K562 (cell line): ENCODE results near the gene ZBTB42. TPM values are rescaled to one million over a fixed set of nuclear protein-coding genes. Genes with fewer than 3 reads are reported as not detected.

Source experiments
- ATAC-seq: fragments of 200-7000 bp; cut with Tn5 transposase; 3 replicates; pipeline ENCODE4 v1.9.1; 2020; ENCODE audit warnings: moderate library complexity
- BruUV-seq: library from RNA; stranded (reverse); fragments of 400-500 nt; replicated peaks from 2 replicates; lab custom pipeline; 2021; lab: Mats Ljungman, UMichigan
- CTCF ChIA-PET: fragments of 300-600 bp; formaldehyde crosslinking; extraction: SDS; loops from one replicate; lab custom pipeline; 2021; ENCODE audit warnings: low intra/inter-chr PET ratio; lab: Yijun Ruan, JAX
- POLR2A ChIA-PET: fragments of 300-600, 350-650 bp; sonication (Branson Sonifier 250); formaldehyde crosslinking; extraction: SDS; loops from one replicate; lab custom pipeline; 2021; ENCODE audit warnings: antibody characterized with exemption, inconsistent platforms; lab: Yijun Ruan, JAX
- DNase-seq, 4 experiments: peaks; one replicate each; pipeline versions ENCODE4 v3.0.0 to v3.0.0-alpha.2; 2011 to 2018; ENCODE audit warnings: low spot score in 3 of 4, mixed read lengths in 3 of 4; ENCODE audit errors: extremely low read depth in 1 of 4
- FAIRE-seq: peaks from 2 replicates; lab custom pipeline; 2011; peaks lifted over from hg19 to GRCh38; lab: Jason Lieb, UNC
- H2AFZ ChIP-seq: 2 replicates; pipeline ENCODE4 v1.6.0; 2011; ENCODE audit warnings: low read depth, low read length, control low read depth, inconsistent platforms
- H3K27ac ChIP-seq: fragments of 200-600 bp; 3 replicates; pipeline ENCODE4 v1.8.0; 2011; ENCODE audit warnings: low read depth, mild to moderate bottlenecking, control low read depth, inconsistent platforms, low read length, moderate library complexity, mixed read lengths; ENCODE audit errors: extremely low read depth
- H3K27me3 ChIP-seq, 2 experiments: fragments of 300-600 bp in 1 of 2; 2 replicates in 1 of 2; 3 replicates in 1 of 2; pipeline versions ENCODE4 v1.6.0 to v1.8.0; 2011; ENCODE audit warnings: inconsistent platforms in 2 of 2, low read length in 2 of 2, mild to moderate bottlenecking in 1 of 2, mixed read lengths in 1 of 2, moderate library complexity in 1 of 2; ENCODE audit not compliant: control insufficient read depth in 2 of 2, insufficient read depth in 2 of 2
- H3K36me3 ChIP-seq: fragments of 300-600 bp; 3 replicates; pipeline ENCODE4 v1.8.0; 2011; ENCODE audit warnings: mild to moderate bottlenecking, low read length, inconsistent platforms; ENCODE audit not compliant: control insufficient read depth, insufficient read depth
- H3K4me1 ChIP-seq, 2 experiments: fragments of 200-600 bp in 1 of 2; replicated peaks in 1 of 2; 2 replicates in 1 of 2; 3 replicates in 1 of 2; pipeline versions ENCODE4 v1.5.1 to v1.8.0; 2011; ENCODE audit warnings: inconsistent platforms in 2 of 2, low read length in 2 of 2, mild to moderate bottlenecking in 1 of 2, mixed read lengths in 1 of 2, moderate library complexity in 1 of 2; ENCODE audit not compliant: control insufficient read depth in 2 of 2, insufficient read depth in 2 of 2
- H3K4me2 ChIP-seq: 2 replicates; pipeline ENCODE4 v1.6.1; 2011; ENCODE audit warnings: low read length, control low read depth, inconsistent platforms, mixed read lengths; ENCODE audit not compliant: insufficient read depth
- H3K4me3 ChIP-seq: fragments of 200-600 bp; sonication (generic), shearing (Covaris generic); 2 replicates; pipeline ENCODE4 v1.5.1; 2016; ENCODE audit warnings: control low read depth, inconsistent platforms
- H3K79me2 ChIP-seq: fragments of 200-600 bp; 3 replicates; pipeline ENCODE4 v1.8.0; 2011; ENCODE audit warnings: low read length, inconsistent platforms; ENCODE audit not compliant: control insufficient read depth, insufficient read depth
- H3K9ac ChIP-seq, 2 experiments: 2 replicates each; pipeline versions ENCODE4 v1.6.0 to v1.6.1; 2011; ENCODE audit warnings: low read depth in 2 of 2, low read length in 2 of 2, control low read depth in 1 of 2, inconsistent platforms in 1 of 2, mild to moderate bottlenecking in 1 of 2, mixed read lengths in 1 of 2; ENCODE audit not compliant: insufficient read depth in 1 of 2
- H3K9me1 ChIP-seq: one replicate; pipeline ENCODE4 v1.6.0; 2011; ENCODE audit warnings: inconsistent platforms, mild to moderate bottlenecking, low read length, moderate library complexity; ENCODE audit not compliant: control insufficient read depth, insufficient read depth
- H3K9me3 ChIP-seq: replicated peaks from 2 replicates; pipeline ENCODE4 v1.5.1; 2011; ENCODE audit warnings: low read depth, low read length, inconsistent platforms; ENCODE audit not compliant: control insufficient read depth, insufficient read depth
- H4K20me1 ChIP-seq: replicated peaks from 2 replicates; pipeline ENCODE4 v1.6.1; 2011; ENCODE audit warnings: low read length, inconsistent platforms, mixed read lengths; ENCODE audit not compliant: control insufficient read depth, insufficient read depth
- POLR2G ChIP-seq: fragments of 200-400 bp; formaldehyde crosslinking; IDR thresholded peaks from 2 replicates; pipeline ENCODE4 v1.6.1; 2017; ENCODE audit warnings: low read depth, mild to moderate bottlenecking, antibody characterized with exemption, low read length, moderate library complexity
- RFX5 ChIP-seq: IDR thresholded peaks from 2 replicates; pipeline ENCODE4 v1.6.1; 2011; ENCODE audit warnings: low read depth, mild to moderate bottlenecking, improper control_type of control experiment, low read length
- SIX5 ChIP-seq, 2 experiments: IDR thresholded peaks; 2 replicates each; pipeline ENCODE4 v1.6.1; 2011; ENCODE audit warnings: low read length in 2 of 2, borderline replicate concordance in 1 of 2, low read depth in 1 of 2, mild to moderate bottlenecking in 1 of 2, moderate library complexity in 1 of 2; ENCODE audit not compliant: insufficient read depth in 1 of 2
- ZNF143 ChIP-seq: sonication (generic); formaldehyde crosslinking; IDR thresholded peaks from 2 replicates; pipeline ENCODE4 v1.9.0; 2022; ENCODE audit warnings: mild to moderate bottlenecking, missing genetic modification reagents
- ZNF224 ChIP-seq: sonication (generic); formaldehyde crosslinking; IDR thresholded peaks from 2 replicates; pipeline ENCODE4 v1.8.0; 2022; ENCODE audit warnings: mild to moderate bottlenecking, missing genetic modification reagents
- ZNF57 ChIP-seq: fragments of 450-650 bp; formaldehyde crosslinking; IDR thresholded peaks from 2 replicates; pipeline ENCODE4 v1.4.0; 2020; ENCODE audit warnings: mild to moderate bottlenecking, moderate library complexity
- WGBS: fragments of 100-300 bp; shearing (Covaris generic); methylation state at CpG from one replicate; pipeline ENCODE4 v1.1.6; 2016; ENCODE audit warnings: low coverage, mixed read lengths; ENCODE audit not compliant: insufficient coverage; ENCODE audit errors: missing lambda C conversion rate; 5-methylcytosine and 5-hydroxymethylcytosine counted together
- in situ Hi-C: fragments of 300-500 bp; cut with MboI; formaldehyde crosslinking; loops from 4 replicates; pipeline ENCODE4 v1.15.0; 2018; ENCODE audit warnings: inconsistent platforms, mixed read lengths
- intact Hi-C: fragments of 100-400 bp; cut with micrococcal nuclease; formaldehyde crosslinking; loops from 2 replicates; pipeline ENCODE4 v1.14.2; 2022
- polyA plus RNA-seq, 8 experiments: library from polyadenylated mRNA; depleted of rRNA in 4 of 8; stranded (reverse) in 5 of 8; unstranded in 3 of 8; fragments of >200 nt; fragmentation: Nextera tagmentation in 2 of 8; fragmentation: Illumina TruSeq in 1 of 8; extraction: Ambion mirVana in 2 of 8; extraction: Trizol in 1 of 8; gene quantifications; 2 replicates each; pipeline versions ENCODE4 v1.2.1 to v1.2.3, GENCODE V29; 2011 to 2014; ENCODE audit warnings: inconsistent platforms in 1 of 8, missing spikeins in 1 of 8
- total RNA-seq, 7 experiments: library from RNA; depleted of rRNA in 6 of 7; stranded (reverse); fragments of >200 nt in 6 of 7; fragmentation: Illumina TruSeq in 2 of 7; extraction: Trizol in 2 of 7; gene quantifications; 2 replicates each; pipeline versions ENCODE4 v1.2.1 to v1.2.3, GENCODE V29; 2011 to 2021; ENCODE audit warnings: low replicate concordance in 1 of 7
- TF ChIP-seq, protein P1 (sequence below), 2 experiments: IDR thresholded peaks; 2 replicates each; pipeline ENCODE4 v1.6.1; 2011; ENCODE audit warnings: borderline replicate concordance in 1 of 2, control low read depth in 1 of 2, low read depth in 1 of 2, low read length in 1 of 2, mild to moderate bottlenecking in 1 of 2, mixed read lengths in 1 of 2, moderate library complexity in 1 of 2; ENCODE audit not compliant: insufficient read depth in 1 of 2, insufficient read length in 1 of 2, poor library complexity in 1 of 2, severe bottlenecking in 1 of 2; ENCODE audit errors: extremely low read depth in 1 of 2
- TF ChIP-seq, protein P2 (sequence below): sonication (generic); formaldehyde crosslinking; IDR thresholded peaks from 2 replicates; pipeline ENCODE4 v1.8.0; 2022; ENCODE audit warnings: missing genetic modification reagents, mild to moderate bottlenecking, moderate library complexity, borderline replicate concordance

ZBTB42 gene
- total and polyA plus RNA-seq, 9 of the 15 experiments (the other 6 are each of a cell fraction or from before 2014, with no cell fraction given) = 0.03 to 8.5 (median 2.4) TPM

DNA sequence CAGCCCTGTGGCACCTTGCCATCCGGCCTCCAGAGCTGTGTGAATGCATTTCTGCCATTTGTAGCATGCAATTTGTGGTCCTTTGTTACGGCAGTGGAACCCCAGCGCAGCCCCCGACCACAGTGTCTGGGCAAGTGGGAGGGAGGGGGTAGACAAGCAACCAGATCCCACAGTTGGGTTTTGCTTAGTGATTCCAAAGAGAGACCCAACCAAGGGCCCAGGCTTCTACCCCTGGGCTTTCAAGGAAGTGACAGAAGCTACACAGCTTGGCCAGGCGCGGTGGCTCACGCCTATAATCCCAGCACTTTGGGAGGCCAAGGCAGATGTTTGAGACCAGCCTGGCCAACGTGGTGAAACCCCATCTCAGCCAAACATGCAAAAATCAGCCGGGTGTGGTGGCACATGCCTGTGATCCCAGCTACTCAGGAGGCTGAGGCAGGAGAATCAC, 17.8 kb downstream of the ZBTB42 start (continued):
- TF ChIP-seq RFX5 (no peak), ZNF224 (no peak), SIX5 (IDR thresholded peaks at IDR 0.05; ENCODE audit: borderline replicate concordance in 1 of 2, insufficient read depth in 1 of 2, low read depth in 1 of 2, low read length in 2 of 2) (no peak)
- TF ChIP-seq, all 486 proteins: peak for 0

DNA sequence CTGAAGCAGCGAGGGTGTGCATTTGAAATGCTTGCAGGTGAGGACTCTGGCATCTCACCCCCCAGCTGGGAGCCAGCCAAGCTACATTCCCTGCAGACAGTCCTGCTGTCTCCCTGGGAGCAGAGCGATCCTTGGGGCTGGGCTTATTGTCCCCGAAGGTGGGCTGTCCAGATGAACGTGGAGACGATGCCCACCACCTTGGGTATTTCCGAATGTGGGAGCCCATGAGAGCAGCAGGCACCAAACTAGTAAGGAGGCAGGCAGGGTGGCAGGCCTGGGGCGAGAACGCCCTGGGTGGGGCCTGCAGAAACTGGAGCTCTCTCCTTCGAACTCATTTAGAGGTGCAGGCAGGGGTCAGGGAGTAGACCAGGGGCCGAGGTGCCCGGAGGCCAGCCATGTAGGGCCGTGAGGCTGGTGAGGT, 18.5 kb downstream of the ZBTB42 start:
- no peak for DNase-seq
- 82% methylated on average over 10 of the region's 12 CpGs for whole genome bisulfite sequencing

More for the DNA sequence above, 18.5 kb downstream of the ZBTB42 start:
- H2AFZ ChIP-seq = no peak overlapping the region
- H3K27ac ChIP-seq = no peak overlapping the region
- peak overlapping the region in 1 of 2 experiments; percentile 6; a peak in 2 of 4 replicates for H3K9ac ChIP-seq
- H3K9me1 ChIP-seq = no peaks in the 10 kb centered on the region
- no peaks in the 10 kb centered on the region for H3K9me3 ChIP-seq
- H3K4me1 ChIP-seq = peaks cover 3 to 38% of the 10 kb centered on the region in 2 experiments; a peak in 3 of 5 replicates
- H3K79me2 ChIP-seq = peaks cover 33% of the 10 kb centered on the region
- no peaks in the 10 kb centered on the region for H3K27me3 ChIP-seq
- FAIRE-seq = no peak
- peaks cover 8% of the 10 kb centered on the region; the same call in 1 of the 3 replicates for H3K36me3 ChIP-seq
- TF ChIP-seq, protein P1, sequence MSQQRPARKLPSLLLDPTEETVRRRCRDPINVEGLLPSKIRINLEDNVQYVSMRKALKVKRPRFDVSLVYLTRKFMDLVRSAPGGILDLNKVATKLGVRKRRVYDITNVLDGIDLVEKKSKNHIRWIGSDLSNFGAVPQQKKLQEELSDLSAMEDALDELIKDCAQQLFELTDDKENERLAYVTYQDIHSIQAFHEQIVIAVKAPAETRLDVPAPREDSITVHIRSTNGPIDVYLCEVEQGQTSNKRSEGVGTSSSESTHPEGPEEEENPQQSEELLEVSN (IDR thresholded peaks at IDR 0.05; ENCODE audit: borderline replicate concordance in 1 of 2, extremely low read depth in 1 of 2, insufficient read depth in 1 of 2, insufficient read length in 1 of 2, low read depth in 1 of 2, low read length in 1 of 2, poor library complexity in 1 of 2, severe bottlenecking in 1 of 2) = no peak
- TF ChIP-seq, protein P2, sequence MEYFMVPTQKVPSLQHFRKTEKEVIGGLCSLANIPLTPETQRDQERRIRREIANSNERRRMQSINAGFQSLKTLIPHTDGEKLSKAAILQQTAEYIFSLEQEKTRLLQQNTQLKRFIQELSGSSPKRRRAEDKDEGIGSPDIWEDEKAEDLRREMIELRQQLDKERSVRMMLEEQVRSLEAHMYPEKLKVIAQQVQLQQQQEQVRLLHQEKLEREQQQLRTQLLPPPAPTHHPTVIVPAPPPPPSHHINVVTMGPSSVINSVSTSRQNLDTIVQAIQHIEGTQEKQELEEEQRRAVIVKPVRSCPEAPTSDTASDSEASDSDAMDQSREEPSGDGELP (CRISPR knock-in tag) = no peak
- no peak for TF ChIP-seq ZNF57 (CRISPR knock-in tag)
- no peak for TF ChIP-seq ZNF143 (CRISPR knock-in tag)
- 0 out of 2 replicates have a peak, but pooled peaks have one; percentile 15 for TF ChIP-seq POLR2G
- TF ChIP-seq, all 486 proteins: peak for 1
- Histone ChIP-seq H4K20me1 (no peaks in the 10 kb centered on the region), H3K4me2 (no peak overlapping the region), H3K4me3 (no peak overlapping the region)
- in situ Hi-C loops (no loop called here), intact Hi-C loops (no loop called here)
- ChIA-PET POLR2A (no interaction called here), CTCF (no interaction called here)
- no peak for ATAC-seq
- no TSS peak for BruUV-seq
